Stimulated activated CD4-positive, alpha-beta T cell treated with anti-CD3 and anti-CD28 coated beads, Interleukin-12 subunit alpha, Interleukin-12 subunit beta, amount 100 ng/mL, for 24 hours (primary cell): ENCODE results near the gene EPS8L3.
A peak's percentile ranks its signal among the peaks of the same experiment; 100 is the strongest.
"Not testable (repeated sequence)": the region's sequence is repeated elsewhere in the genome, so short reads cannot be mapped to it uniquely, and the experiment has no call there.

Experiments
- DNase-seq, 2 experiments: peaks; one replicate each; pipeline ENCODE4 v3.0.0-alpha.2; 2020; ENCODE audit warnings: low read depth in 2 of 2

Gene EPS8L3, protein sequence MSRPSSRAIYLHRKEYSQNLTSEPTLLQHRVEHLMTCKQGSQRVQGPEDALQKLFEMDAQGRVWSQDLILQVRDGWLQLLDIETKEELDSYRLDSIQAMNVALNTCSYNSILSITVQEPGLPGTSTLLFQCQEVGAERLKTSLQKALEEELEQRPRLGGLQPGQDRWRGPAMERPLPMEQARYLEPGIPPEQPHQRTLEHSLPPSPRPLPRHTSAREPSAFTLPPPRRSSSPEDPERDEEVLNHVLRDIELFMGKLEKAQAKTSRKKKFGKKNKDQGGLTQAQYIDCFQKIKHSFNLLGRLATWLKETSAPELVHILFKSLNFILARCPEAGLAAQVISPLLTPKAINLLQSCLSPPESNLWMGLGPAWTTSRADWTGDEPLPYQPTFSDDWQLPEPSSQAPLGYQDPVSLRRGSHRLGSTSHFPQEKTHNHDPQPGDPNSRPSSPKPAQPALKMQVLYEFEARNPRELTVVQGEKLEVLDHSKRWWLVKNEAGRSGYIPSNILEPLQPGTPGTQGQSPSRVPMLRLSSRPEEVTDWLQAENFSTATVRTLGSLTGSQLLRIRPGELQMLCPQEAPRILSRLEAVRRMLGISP

DNA sequence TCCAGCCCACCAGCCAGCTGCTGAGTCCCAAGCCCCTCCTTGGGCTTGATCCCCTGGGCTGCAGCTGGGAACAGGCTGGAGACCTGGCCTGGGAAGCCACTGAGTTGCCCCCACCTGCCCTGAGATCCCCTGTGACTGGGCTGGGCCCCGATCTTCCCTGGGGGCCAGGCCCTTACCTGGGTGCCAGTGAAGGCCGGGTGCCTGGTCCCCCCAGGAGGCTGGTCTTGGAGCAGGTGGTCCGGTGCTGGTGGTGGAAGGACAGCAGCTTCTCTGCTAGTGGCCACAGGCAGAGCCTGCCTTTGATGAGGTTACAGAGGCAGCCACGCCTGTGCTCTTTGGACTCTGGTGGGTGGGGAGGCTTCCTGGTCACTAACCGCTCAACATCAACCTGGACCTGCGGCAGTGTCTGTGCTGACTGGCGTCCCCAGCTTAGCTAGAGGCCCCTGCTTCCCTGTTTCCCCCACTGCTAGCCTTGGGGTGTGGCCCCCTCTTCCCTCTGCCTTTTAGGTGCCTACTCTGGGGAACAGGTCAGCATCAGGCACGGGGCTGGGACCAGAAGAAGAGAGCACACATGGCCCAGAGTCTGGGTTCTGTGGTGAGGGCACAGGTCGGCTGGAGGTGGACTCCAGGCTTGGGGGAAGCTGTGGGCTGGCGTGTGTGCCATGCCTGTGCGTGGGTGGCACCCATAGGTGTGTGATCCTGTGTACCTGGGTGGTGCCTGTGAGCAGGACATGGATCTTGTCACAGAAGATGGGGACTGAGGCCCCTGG is at the start of gene EPS8L3:
Gene EPS8L3, minus strand, starts transcription at position 278 of the 770 bp plus-strand sequence. CDS start 2,174 bp downstream, outside the sequence.
- no peak for DNase-seq

DNA sequence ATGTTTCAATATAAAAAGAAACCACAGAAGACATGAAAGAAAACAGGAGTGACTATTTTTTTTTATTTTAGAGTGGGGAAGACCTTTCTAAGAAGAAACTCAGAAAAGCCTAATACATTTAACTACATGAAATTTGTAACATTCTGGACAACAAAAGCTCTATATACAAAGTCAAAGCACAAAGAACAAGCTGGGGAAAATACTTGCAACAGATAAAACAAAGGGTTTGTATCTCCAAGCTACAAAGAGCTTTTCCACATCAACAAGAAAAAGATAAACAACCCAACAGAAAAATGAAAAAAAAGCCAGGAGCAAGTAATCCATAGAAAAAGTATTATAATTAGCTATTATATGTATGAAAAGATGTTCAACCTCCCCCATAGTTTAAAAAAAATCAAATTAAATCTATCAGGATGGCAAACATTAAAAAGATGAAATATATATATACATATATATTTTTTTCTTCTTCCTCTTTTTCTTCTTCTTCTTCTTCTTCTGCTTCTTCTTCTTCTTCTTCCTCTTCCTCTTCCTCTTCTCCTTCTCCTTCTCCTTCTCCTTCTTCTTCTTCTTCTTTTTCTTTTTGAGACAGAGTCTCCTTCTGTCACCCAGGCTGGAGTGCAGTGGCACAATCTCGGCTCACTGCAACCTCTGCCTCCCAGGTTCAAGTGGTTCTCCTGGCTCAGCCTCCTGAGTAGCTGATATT is 49.1 kb upstream of the EPS8L3 start:
- DNase-seq = no peak

- DNase-seq = no peak
Measured at GRCh38 chr1:109808703-109809102, 45.0 kb upstream of the EPS8L3 start.

- DNase-seq = no peak
Measured at GRCh38 chr1:109807822-109808680, 44.3 kb upstream of the EPS8L3 start.

- no peak for DNase-seq
Measured at GRCh38 chr1:109807402-109807801, 43.7 kb upstream of the EPS8L3 start.

DNA sequence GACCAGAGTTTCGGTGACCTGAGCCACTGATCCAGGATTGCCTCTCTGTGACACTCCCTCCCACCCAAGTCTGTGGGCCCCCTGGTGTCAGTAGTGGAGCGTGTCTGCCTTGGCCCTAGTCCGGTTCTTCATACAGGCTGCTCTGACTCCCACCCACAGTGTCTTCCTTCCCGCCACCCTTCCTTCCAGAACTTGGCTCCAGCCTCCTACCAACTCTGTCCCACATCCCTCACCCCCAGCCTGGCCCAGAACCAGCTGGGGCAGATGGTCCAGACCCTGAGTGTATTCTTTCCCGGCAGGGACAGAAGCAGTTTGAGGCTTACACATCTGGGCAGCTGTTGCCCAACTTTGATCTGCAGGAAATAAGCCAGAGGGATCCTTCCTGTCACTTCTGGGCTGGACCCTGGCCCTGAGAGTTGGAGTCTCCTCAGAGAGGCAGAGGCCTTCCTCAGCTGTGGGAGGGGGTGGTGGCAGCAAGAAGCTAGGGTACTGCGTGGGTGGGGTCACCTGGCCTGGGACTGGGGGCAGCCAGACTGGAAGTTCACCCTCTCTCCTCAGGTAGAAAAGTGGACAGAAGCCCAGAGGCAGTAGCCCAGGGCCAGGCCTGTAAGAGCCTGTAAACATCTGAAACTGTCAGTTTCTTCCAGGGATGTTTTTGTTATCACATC is 43.1 kb upstream of the EPS8L3 start:
- DNase-seq = no peak

- no peak for DNase-seq
Measured at GRCh38 chr1:109805486-109806165, 41.9 kb upstream of the EPS8L3 start.

DNA sequence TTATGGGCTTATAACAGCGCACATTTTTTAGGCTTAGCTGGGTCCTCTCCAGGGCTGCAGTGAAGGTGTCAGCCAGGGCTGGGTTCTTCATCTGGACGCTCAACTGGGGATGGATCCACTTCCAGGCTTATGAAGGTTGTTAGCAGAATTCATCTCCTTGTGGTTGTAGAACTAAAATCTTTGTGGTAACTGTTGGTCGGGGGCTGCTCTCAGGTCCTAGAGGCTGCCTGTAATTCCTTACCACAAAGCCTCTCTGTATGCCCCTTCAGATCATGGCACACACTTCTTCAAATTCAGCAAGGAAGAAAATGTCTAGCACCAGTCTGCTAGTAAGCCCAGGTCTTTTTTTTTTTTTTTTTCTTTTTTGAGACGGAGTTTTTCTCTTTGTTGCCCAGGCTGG is 40.9 kb upstream of the EPS8L3 start:
- no peak for DNase-seq

DNA sequence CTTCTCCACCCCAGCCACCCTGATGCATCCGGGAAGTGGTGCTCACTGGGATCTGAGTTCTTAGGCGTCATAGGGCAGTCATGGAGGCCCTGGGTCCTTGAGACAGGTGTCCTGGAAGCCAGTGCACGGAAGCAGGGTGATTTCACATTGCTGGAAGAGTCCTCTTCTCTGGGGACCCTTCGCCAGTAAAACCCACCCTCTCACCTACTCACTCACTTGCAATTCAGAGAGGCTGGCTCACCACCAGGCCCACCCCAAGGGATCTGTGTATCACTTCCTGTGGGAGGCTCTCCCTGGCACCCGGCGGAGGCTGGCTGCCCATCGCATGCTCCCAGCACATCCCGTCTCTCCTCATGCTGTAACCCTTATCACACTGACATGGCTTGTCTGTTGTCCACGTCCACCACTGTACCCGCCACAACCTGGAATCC is 40.2 kb upstream of the EPS8L3 start:
- DNase-seq = no peak

GRCh38 chr1:109802901-109803561 is 39.3 kb upstream of the EPS8L3 start:
- DNase-seq = no peak

GRCh38 chr1:109802136-109802900 is 38.6 kb upstream of the EPS8L3 start:
- peak in 1 of 2 experiments; percentile 38 for DNase-seq

- DNase-seq = no peak
Measured at GRCh38 chr1:109801791-109802135, 38.0 kb upstream of the EPS8L3 start.

DNA sequence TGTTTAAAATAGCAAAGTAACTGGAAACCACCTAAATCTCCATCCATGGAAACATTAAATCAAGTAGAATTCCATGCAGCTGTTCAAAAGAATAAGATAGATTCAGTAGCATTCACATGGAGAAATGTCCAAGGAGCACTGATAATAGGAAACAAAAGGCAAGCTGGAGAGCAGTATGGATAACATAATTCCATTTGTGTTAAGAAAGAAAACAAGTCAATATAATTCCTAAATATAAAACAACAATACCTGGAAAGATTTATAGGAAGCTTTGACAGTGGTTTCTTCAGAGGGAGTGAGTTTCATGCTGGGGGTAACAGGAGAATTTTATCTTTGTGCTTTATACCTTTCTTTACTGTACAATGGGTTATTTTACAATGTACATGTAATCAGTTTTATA is 36.6 kb upstream of the EPS8L3 start:
- no peak for DNase-seq

- no peak for DNase-seq
Measured at GRCh38 chr1:109799445-109799844, 35.7 kb upstream of the EPS8L3 start.

DNA sequence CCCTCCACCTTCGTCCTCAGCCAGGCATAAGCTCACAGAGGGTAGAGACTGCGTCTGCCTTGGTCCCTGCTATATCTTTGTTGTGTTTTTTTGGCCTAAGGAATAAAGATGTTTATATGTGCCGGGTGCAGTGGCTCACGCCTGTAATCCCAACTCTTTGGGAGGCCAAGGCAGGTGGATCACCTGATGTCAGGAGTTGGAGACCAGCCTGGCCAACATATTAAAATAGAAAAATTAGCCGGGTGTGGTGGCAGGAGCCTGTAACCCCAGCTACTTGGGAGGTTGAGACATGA is 33.5 kb upstream of the EPS8L3 start:
- not testable (repeated sequence) for DNase-seq

DNA sequence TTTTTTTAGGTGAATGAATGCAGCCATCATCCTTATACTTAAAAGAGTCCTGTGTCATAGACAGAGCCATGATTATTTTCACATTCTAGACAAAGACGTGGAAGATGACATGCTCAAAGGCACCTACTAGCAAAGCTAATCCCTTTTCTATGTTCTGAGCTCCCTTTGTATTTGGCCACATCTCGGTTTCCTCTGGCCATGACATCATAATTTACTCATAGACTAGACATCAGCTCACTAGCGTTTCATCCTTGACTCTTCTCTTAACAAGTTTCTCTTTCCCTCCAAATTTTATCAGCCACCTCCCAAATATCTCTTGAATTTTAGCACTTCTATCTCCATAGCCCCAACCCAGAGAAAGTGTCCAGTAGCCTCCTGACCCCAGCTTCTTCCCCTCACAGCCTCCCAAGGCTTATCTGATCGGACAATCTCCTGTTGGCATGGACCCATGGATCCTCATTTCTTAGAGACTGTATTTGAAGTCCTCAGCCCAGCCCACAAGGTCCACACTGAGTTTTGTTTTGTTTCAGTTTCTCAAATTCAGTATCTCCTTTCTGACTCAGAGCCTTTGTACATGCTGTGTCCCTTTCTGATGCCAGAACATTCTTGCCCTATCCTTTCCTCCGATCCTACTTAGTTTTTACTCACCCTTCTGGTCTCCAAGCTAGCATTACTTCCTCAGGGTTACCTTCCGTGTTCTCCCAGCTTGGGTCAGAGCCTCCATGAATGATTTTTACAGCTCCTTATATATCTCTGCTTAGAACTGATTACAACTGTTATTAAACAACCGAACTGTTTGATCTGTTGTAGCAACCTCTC is 33.0 kb upstream of the EPS8L3 start:
- no peak for DNase-seq

DNA sequence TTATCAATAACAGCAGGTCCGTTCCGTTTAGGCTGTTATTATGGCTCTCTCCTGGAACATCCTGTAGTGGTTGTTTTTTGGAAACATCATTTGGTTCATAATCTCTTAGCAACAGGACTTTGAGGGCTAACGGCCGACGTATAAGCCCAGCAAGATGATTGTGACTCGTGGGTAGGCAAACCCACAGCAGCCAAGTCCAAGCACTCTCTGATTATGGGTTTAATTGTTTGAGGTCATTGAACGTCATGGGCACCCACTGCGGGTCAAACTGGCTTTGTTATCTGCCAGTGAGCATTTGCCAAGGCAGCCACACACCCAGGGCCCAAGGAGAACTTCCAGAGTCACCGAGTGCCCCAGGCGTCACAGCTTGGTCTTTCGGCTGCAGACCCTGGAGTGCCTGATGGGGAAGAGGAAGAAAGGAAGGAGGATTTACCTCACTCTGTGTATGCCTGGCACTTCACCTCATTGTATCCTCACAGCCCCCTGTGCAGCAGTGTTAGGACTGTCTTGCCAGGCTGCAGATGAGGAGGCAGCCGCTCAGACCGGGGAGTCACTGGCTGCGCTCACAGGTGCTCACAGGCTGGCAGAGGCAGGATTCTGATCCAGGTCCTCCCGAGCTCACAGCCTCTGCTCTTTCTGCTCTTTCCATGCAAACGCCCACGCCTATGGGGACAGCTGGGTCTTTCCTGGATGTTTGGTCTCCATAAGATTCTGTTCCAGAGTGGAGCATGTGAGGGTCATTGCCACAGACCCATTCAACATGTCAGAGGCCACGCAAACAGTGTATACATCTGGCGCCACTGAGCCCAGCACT is 30.8 kb upstream of the EPS8L3 start:
- no peak for DNase-seq
